Astrocyte of the spinal cord (primary cell): ENCODE measurements around the gene SLF2.
A peak's percentile ranks its signal among the peaks of the same experiment; 100 is the strongest.

Source experiments
- DNase-seq: peaks from one replicate; pipeline ENCODE4 v3.0.0; 2011; ENCODE audit warnings: low read depth, low spot score
- H3K4me3 ChIP-seq: 2 replicates; pipeline ENCODE4 v1.5.1; 2011; ENCODE audit warnings: low read depth, mild to moderate bottlenecking, low read length, moderate library complexity
- CTCF ChIP-seq: IDR thresholded peaks from 2 replicates; pipeline ENCODE4 v1.5.1; 2012; ENCODE audit warnings: low read depth, mild to moderate bottlenecking, low read length, inconsistent platforms
- in situ Hi-C: cut with HindIII; loops from 2 replicates; pipeline ENCODE4 v1.10.0; 2017; ENCODE audit warnings: low sequenced_read_pairs

Gene SLF2

DNA sequence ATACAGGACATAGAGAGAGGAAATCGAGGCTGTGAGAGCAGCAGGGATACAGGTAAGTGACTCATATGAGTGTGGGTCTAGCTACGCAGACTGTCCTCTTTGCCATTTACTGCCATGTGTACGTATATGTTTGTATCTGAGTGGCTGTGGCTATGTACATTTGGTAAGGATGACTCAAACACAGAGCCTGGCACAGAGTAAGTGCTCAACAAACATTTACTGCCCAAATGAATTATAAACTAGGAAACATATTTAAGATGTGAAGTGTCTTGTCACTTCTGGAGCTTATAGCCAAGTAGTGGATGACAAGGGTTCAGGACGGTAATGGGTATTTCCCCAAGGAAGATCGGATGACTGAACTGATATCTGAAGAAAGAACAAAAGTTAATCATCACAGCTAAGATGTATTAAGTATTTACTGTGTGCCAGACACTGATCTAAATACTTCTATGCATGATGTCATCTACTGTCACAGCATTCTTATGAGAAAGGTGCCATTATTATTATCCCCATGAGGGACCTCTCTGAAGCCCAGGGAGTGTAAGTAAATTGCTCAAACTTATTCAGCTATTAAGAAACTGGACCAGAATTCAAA lies 68.5 kb downstream of the SLF2 start:
- TF ChIP-seq CTCF = no peak
- in situ Hi-C loops = no loop called here
- no peak for DNase-seq
- no peak overlapping the region for H3K4me3 ChIP-seq

- DNase-seq = no peak
Measured at GRCh38 chr10:100982916-100983830, 70.4 kb downstream of the SLF2 start.

GRCh38 chr10:100983868-100984671 lies 71.3 kb downstream of the SLF2 start:
- no peak overlapping the region for H3K4me3 ChIP-seq
- no peak for TF ChIP-seq CTCF
- in situ Hi-C loops = no loop called here
- no peak for DNase-seq

More at GRCh38 chr10:100982916-100983830, 70.4 kb downstream of the SLF2 start:
- no peak for TF ChIP-seq CTCF
- no peak overlapping the region for H3K4me3 ChIP-seq
- in situ Hi-C loops = no loop called here

DNA sequence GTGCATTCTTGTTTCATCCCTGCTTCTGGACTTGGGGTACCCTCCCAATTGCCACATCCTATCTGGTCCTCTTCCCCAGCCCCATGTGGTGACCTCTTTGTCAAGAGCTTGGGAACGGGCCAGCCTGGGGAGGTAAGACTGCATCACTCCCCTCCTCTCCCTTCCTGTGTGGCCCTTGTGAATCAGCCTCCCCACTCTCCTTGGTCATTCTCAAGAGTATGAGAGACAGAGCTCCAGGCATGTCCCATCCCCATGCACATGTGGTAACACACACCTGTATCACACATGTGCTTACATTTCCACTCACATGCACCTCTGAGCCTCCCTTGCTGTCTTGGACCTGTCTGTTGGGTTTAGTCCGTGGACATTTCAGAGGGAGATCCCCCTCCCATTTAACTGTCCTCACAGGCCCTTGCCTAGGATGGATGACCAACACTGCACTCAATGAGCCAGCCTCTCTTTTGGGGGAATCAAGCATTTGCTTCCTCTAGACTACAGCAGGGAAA lies 72.0 kb downstream of the SLF2 start:
- no peak for TF ChIP-seq CTCF
- no peak overlapping the region for H3K4me3 ChIP-seq
- DNase-seq = no peak
- in situ Hi-C loops = no loop called here

DNA sequence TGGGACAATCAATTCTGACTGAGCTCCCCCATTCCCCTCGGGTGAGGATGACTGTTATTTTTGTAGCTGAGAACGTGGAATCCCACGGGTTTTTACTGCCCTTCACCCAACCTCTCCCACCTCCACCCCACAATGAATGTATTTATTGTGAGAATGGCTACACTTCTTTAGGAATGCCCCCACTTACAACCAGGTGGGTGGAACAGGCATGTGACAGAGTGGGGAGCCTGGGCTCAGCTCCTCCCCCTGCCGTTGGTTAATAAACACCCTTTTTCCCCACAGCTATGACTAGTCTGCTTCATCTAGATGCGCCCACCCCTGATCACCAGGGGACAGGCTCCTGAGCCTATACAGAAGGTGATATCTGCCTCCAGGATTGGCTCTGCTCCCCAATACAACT lies 72.6 kb downstream of the SLF2 start:
- TF ChIP-seq CTCF = no peak
- no peak overlapping the region for H3K4me3 ChIP-seq
- DNase-seq = no peak
- in situ Hi-C loops = no loop called here

- no peak for TF ChIP-seq CTCF
- peak overlapping the region; percentile 96 for H3K4me3 ChIP-seq
- DNase-seq = no peak
- in situ Hi-C loops = no loop called here
Measured at GRCh38 chr10:100986623-100986951, 73.8 kb downstream of the SLF2 start.
